ENCODE data around the gene CHST15. TPM values are rescaled to one million over a fixed set of nuclear protein-coding genes. Genes with fewer than 3 reads are reported as not detected.

CHST15 gene
- total and polyA plus RNA-seq, 9 donors = 35.9 to 93.0 (median 52.5) TPM

DNA sequence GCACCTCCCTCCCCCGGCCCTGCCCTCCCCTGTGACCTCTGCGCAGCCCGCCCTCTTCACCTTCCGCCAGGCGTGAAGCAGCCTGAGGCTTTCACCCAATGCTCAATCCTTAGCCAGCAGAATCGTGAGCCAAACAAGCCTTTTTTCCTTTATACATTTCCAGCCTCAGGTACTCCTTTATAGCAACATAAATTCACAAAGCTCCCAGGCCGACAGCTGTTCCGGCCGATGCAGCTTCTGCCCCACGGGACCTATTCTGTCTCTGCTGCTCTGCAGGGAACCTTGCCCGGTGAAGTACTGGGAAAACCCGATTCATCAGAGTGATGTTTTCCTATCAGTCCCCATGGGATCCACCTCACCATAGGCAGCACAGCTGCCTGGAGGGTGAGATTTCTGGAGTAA, 87.4 kb downstream of the CHST15 start:
- Histone ChIP-seq H3K27me3 (no peaks in the 10 kb centered on the region), H3K9me3 (no peaks in the 10 kb centered on the region), H3K27ac (no peak overlapping the region), H3K4me1 (ENCODE audit: insufficient read depth) (peaks cover 9% of the 10 kb centered on the region), H3K4me3 (no peak overlapping the region), H3K36me3 (no peaks in the 10 kb centered on the region)
- WGBS, 3 donors = 55 to 61% (median 55%) methylated on average over 12 of the region's 12 CpGs
- TF ChIP-seq, protein P1, sequence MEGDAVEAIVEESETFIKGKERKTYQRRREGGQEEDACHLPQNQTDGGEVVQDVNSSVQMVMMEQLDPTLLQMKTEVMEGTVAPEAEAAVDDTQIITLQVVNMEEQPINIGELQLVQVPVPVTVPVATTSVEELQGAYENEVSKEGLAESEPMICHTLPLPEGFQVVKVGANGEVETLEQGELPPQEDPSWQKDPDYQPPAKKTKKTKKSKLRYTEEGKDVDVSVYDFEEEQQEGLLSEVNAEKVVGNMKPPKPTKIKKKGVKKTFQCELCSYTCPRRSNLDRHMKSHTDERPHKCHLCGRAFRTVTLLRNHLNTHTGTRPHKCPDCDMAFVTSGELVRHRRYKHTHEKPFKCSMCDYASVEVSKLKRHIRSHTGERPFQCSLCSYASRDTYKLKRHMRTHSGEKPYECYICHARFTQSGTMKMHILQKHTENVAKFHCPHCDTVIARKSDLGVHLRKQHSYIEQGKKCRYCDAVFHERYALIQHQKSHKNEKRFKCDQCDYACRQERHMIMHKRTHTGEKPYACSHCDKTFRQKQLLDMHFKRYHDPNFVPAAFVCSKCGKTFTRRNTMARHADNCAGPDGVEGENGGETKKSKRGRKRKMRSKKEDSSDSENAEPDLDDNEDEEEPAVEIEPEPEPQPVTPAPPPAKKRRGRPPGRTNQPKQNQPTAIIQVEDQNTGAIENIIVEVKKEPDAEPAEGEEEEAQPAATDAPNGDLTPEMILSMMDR (IDR thresholded peaks at IDR 0.05) = no peak
- TF ChIP-seq EP300 (IDR thresholded peaks at IDR 0.05) = no peak
- no peak for TF ChIP-seq POLR2A (IDR thresholded peaks at IDR 0.05)
- intact Hi-C loops (cut with DNase I) = loop anchor here in 1 of 4 donors (5.0 kb wide), 1 partner anchor 36 kb away; no protein-coding TSS in a partner anchor
- DNase-seq = peak in 3 of 5 donors; percentile 17 to 25 (median 24)

DNA sequence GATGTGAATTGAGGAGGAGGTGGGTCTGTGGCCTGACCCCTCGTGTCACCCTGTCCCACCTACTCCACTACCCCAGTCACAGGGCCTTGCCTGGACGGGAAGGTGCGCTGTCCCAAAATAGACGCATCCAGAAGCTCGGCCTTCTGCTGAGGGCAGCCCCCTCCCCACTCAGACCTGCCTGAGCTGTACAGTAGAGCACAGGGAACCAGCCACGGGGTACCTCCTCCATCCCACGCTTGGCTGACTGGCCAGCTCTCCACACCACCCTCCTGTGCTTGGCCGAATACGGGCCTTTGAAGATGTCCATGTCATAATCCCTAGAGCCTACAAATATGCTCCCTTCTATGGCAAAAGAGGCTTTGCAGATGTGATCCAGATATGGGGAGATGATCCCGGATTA, 88.3 kb downstream of the CHST15 start:
- no peaks in the 10 kb centered on the region for H3K27me3 ChIP-seq

DNA sequence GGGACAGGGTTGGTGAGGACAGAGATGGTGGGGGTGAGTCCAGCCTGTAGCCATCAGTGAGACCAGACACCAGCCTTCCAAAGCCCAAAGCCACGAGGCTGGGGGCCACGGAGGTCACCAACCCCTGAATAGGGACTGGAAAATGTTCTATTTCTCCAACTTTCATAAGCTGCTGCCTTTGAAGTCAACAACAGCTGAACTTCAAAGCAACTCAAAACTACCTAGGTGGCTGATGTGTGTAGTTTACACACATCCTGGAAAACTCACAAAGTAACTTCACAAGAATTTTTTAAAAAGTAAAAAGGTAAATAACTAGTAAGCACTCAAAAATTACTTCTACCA, 88.8 kb downstream of the CHST15 start:
- intact Hi-C loops (cut with DNase I) = loop anchor here in 2 of 4 donors (5.0 kb wide), 2 partner anchors 38 to 88 kb away; partner anchors contain the start of gene CHST15 (in 1 of the 2)
- H3K4me3 ChIP-seq = no peak overlapping the region
- WGBS, 3 donors = 68 to 76% (median 71%) methylated on average over 2 of the region's 2 CpGs
- no peaks in the 10 kb centered on the region for H3K9me3 ChIP-seq
- no peaks in the 10 kb centered on the region for H3K27me3 ChIP-seq
- H3K36me3 ChIP-seq = no peaks in the 10 kb centered on the region
- TF ChIP-seq, protein P1 (IDR thresholded peaks at IDR 0.05) = no peak
- TF ChIP-seq POLR2A (IDR thresholded peaks at IDR 0.05) (no peak), EP300 (IDR thresholded peaks at IDR 0.05) (no peak)
- peaks cover 5% of the 10 kb centered on the region for H3K4me1 ChIP-seq (ENCODE audit: insufficient read depth)
- DNase-seq = no peak
- H3K27ac ChIP-seq = no peak overlapping the region

More for the DNA sequence above, 88.3 kb downstream of the CHST15 start:
- WGBS, 3 donors = 76 to 83% (median 80%) methylated on average over 10 of the region's 10 CpGs
- Histone ChIP-seq H3K4me1 (ENCODE audit: insufficient read depth) (peaks cover 6% of the 10 kb centered on the region), H3K27ac (no peak overlapping the region), H3K9me3 (no peaks in the 10 kb centered on the region), H3K4me3 (no peak overlapping the region), H3K36me3 (no peaks in the 10 kb centered on the region)
- intact Hi-C loops (cut with DNase I) = loop anchor here in 1 of 4 donors (5.0 kb wide), 1 partner anchor 37 kb away; no protein-coding TSS in a partner anchor
- TF ChIP-seq, protein P1 (IDR thresholded peaks at IDR 0.05) = no peak
- TF ChIP-seq EP300 (IDR thresholded peaks at IDR 0.05) = no peak
- TF ChIP-seq POLR2A (IDR thresholded peaks at IDR 0.05) = no peak
- peak in 4 of 5 donors; percentile 16 to 31 (median 19) for DNase-seq

DNA sequence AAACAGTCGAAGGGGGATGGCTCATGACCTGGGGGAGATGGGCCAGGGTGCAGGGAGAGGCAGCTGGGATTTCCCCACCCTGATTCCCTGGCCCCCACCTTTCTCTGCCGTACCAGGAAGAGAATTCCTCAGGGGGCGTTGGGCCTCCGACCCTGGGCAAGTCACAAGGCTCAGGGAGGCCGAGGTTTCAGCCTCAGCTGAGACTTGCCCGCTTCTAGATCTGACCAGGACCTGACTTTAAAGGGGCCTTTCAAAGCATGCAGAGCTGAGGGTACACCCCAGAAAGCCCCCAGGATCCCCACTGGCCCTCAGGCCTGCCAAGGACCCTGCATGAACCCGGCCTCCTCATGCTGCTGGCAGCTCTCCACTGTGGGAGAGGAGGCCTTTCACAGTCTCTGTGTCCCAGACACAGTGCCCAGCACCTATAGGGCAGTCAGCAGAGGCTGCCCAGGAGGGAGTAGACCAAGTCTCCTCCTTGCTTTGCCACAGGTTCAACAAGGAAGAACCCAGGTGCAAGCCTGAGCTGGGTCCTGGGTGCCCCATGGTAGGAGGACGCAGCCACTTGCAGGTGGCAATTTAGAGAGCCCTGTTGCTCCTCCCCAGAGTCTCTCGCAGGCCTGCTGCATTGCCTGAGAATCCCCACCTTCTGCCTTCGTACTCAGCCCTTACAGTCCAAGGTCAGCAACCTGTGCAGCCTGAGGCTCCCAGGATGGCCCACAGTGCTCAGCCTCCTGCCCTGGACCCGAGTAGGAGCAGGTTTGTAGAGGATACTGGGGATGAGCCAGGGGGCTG, 89.3 kb downstream of the CHST15 start:
- H3K4me1 ChIP-seq (ENCODE audit: insufficient read depth) = peaks cover 3% of the 10 kb centered on the region
- no peak for TF ChIP-seq POLR2A (IDR thresholded peaks at IDR 0.05)
- TF ChIP-seq EP300 (IDR thresholded peaks at IDR 0.05) = no peak
- TF ChIP-seq, protein P1 (IDR thresholded peaks at IDR 0.05) = no peak
- DNase-seq = peak in 4 of 5 donors; percentile 16 to 39 (median 18)
- intact Hi-C loops (cut with DNase I) = loop anchor here in 1 of 4 donors (5.0 kb wide), 1 partner anchor 88 kb away; the partner anchor contains the start of gene CHST15
- 71 to 75% (median 73%) methylated on average over 10 to 11 of the region's 11 CpGs for WGBS, 3 donors
- H3K27ac ChIP-seq = no peak overlapping the region
- no peak overlapping the region for H3K4me3 ChIP-seq
- no peaks in the 10 kb centered on the region for H3K36me3 ChIP-seq
- H3K27me3 ChIP-seq = no peaks in the 10 kb centered on the region
- H3K9me3 ChIP-seq = no peaks in the 10 kb centered on the region

Measured in ovary (tissue), 9 donors.